PC-9 (cell line): ENCODE results near the gene PEX26. TPM values are rescaled to one million over a fixed set of nuclear protein-coding genes. Genes with fewer than 3 reads are reported as not detected.
A peak's percentile ranks its signal among the peaks of the same experiment; 100 is the strongest.

ENCODE experiments used
- Bru-seq: library from RNA; stranded (reverse); fragments of 400-500 nt; gene quantifications from one replicate; lab custom pipeline; 2021; lab: Mats Ljungman, UMichigan
- BruChase-seq, 2 experiments: library from RNA; stranded (reverse); fragments of 400-500 nt; gene quantifications; one replicate each; lab custom pipeline; 2021; lab: Mats Ljungman, UMichigan
- BruUV-seq: library from RNA; stranded (reverse); fragments of 400-500 nt; replicated peaks from 2 replicates; lab custom pipeline; 2021; lab: Mats Ljungman, UMichigan
- CTCF ChIA-PET: fragments of 300-600 bp; sonication (Branson Sonifier 250); formaldehyde crosslinking; loops from one replicate; lab custom pipeline; 2022; ENCODE audit warnings: antibody characterized with exemption; lab: Charles Lee
- POLR2A ChIA-PET: fragments of 300-600 bp; sonication (Branson Sonifier 250); formaldehyde crosslinking; loops from one replicate; lab custom pipeline; 2022; ENCODE audit warnings: antibody characterized with exemption; ENCODE audit not compliant: unreplicated experiment; lab: Charles Lee
- DNase-seq, 2 experiments: peaks; one replicate each; pipeline versions ENCODE4 v3.0.0 to v3.0.0-alpha.2; 2015 to 2022; ENCODE audit warnings: mixed read lengths in 1 of 2
- H2AFZ ChIP-seq: fragments of 200-600 bp; sonication (generic); 2 replicates; pipeline ENCODE4 v1.8.1; 2017; ENCODE audit warnings: antibody characterized with exemption
- H3F3A ChIP-seq: fragments of 200-600 bp; sonication (generic); 2 replicates; pipeline ENCODE4 v1.8.1; 2017; ENCODE audit warnings: antibody characterized with exemption, mild to moderate bottlenecking, low read depth; ENCODE audit not compliant: insufficient read depth
- H3K27ac ChIP-seq: fragments of 200-600 bp; sonication (generic); 2 replicates; pipeline ENCODE4 v1.6.1; 2016; ENCODE audit warnings: mixed run types
- H3K27me3 ChIP-seq: fragments of 200-600 bp; sonication (generic); 2 replicates; pipeline ENCODE4 v1.6.1; 2016; ENCODE audit warnings: low read depth, mixed run types; ENCODE audit not compliant: insufficient read depth
- H3K36me3 ChIP-seq: fragments of 200-600 bp; sonication (generic); 2 replicates; pipeline ENCODE4 v1.6.1; 2016; ENCODE audit warnings: low read depth, mixed run types
- H3K4me1 ChIP-seq: fragments of 200-600 bp; sonication (generic); replicated peaks from 2 replicates; pipeline ENCODE4 v1.6.1; 2016; ENCODE audit warnings: mixed run types; ENCODE audit not compliant: insufficient read depth
- H3K4me2 ChIP-seq: fragments of 200-600 bp; sonication (generic); 2 replicates; pipeline ENCODE4 v1.6.1; 2017; ENCODE audit warnings: mixed run types
- H3K4me3 ChIP-seq: fragments of 200-600 bp; sonication (generic); 2 replicates; pipeline ENCODE4 v1.6.1; 2016; ENCODE audit warnings: mixed run types
- H3K79me2 ChIP-seq: fragments of 200-600 bp; sonication (generic); 2 replicates; pipeline ENCODE4 v1.6.1; 2017; ENCODE audit warnings: low read depth, mixed run types
- H3K9me2 ChIP-seq: fragments of 200-600 bp; sonication (generic); 2 replicates; pipeline ENCODE4 v1.8.1; 2017; ENCODE audit warnings: mild to moderate bottlenecking; ENCODE audit not compliant: insufficient read depth
- H3K9me3 ChIP-seq: fragments of 200-600 bp; sonication (generic); 2 replicates; pipeline ENCODE4 v1.8.1; 2016; ENCODE audit warnings: low read depth; ENCODE audit not compliant: insufficient read depth
- H4K20me1 ChIP-seq: fragments of 200-600 bp; sonication (generic); 2 replicates; pipeline ENCODE4 v1.8.1; 2017; ENCODE audit not compliant: insufficient read depth
- EZH2 ChIP-seq: fragments of 200-600 bp; sonication (generic); IDR thresholded peaks from 2 replicates; pipeline ENCODE4 v1.8.0; 2017; ENCODE audit warnings: antibody characterized with exemption, low read depth
- intact Hi-C: fragments of 100-400 bp; cut with micrococcal nuclease; formaldehyde crosslinking; loops from one replicate; pipeline ENCODE4 v1.10.0; 2022; ENCODE audit not compliant: unreplicated experiment
- long read RNA-seq: library from polyadenylated mRNA; stranded (forward); transcript quantifications from one replicate; pipeline ENCODE4 v2.0.0, GENCODE V29; 2022
- total RNA-seq: library from RNA; stranded (reverse); gene quantifications from 2 replicates; pipeline ENCODE4 v1.2.3, GENCODE V29; 2021
- TF ChIP-seq, protein P1 (sequence below): fragments of 200-600 bp; sonication (generic); conservative IDR thresholded peaks from 2 replicates; pipeline ENCODE4 v1.6.1; 2017; ENCODE audit warnings: mixed run types, antibody characterized with exemption, mild to moderate bottlenecking, moderate library complexity

PEX26 gene
- total RNA-seq (30.0 and 36.2 TPM in 2 replicates), Bru-seq, nascent RNA (percentile 67 among the genes with signal in this experiment), BruChase-seq, experiment 1, labeled RNA remaining after a 2-hour chase (percentile 81 among the genes with signal in this experiment), BruChase-seq, experiment 2, labeled RNA remaining after a 6-hour chase (percentile 87 among the genes with signal in this experiment)
- long read RNA-seq, full-length matches to known transcripts: 4 of 8 reads
- long read RNA-seq, partial matches to known transcripts: 0 of 8 reads
- long read RNA-seq, other reads (novel, unspliced or antisense): 4 of 8 reads

DNA sequence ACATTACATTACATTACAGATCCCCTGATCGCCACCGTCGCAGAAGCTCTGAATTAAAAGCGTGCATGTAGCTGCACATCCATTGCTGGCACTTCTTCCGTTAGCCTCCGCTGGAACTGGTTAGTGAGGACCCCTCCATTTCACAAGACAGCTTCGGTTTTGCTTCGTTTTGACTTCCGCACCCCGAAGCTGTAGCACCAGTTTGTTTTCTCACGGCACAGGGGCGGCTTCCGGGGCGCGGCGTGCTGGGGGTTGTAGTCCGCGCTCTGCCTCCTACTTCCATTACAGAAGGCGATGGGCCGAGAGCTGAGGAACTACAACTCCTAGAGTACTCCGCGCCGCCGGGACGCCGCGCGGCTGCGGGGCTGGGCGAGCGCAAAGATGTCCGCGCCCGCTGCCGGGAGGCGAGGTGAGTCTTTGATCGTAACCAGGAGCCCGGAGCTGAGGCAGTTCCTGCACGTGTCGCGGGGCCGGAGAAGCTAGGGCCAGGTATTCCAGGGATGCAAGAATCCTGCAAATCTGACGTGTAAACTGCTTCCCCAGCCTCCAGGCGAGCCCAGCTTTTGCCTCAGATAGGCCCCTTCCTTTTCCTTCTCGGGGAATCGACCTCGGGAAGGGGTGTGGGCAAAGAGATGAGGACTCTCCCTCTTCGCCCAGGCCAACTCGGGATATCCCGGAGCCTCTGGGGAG is at the start of gene PEX26:
Gene PEX26, plus strand, starts transcription at position 352 of the 690 bp plus-strand sequence. CDS start 387 bp downstream, outside the sequence.
- Histone ChIP-seq H3K27ac (peak within 1 kb of the TSS; percentile 56), H3K4me2 (peak within 1 kb of the TSS; percentile 96), H3K4me3 (peak within 1 kb of the TSS; percentile 98), H3K4me1 (peaks cover 16% of the 10 kb centered on the region), H2AFZ (peak within 1 kb of the TSS; percentile 95), H3K27me3 (no peaks in the 10 kb centered on the region), H4K20me1 (no peaks in the 10 kb centered on the region), H3K79me2 (peaks cover 34% of the 10 kb centered on the region), H3F3A (no peaks in the 10 kb centered on the region), H3K9me3 (no peaks in the 10 kb centered on the region), H3K9me2 (no peaks in the 10 kb centered on the region), H3K36me3 (peaks cover 3% of the 10 kb centered on the region; the same call in 1 of the 2 replicates)
- ChIA-PET CTCF (interaction anchor here (0.6 to 1.5 kb wide), 2 partner anchors 78 to 1003 kb away, joined by 3 to 4 read pairs; no protein-coding TSS in a partner anchor), POLR2A (interaction anchor here (0.6 kb wide), 2 partner anchors 46 to 296 kb away, joined by 4 read pairs; no protein-coding TSS in a partner anchor)
- TF ChIP-seq, protein P1, sequence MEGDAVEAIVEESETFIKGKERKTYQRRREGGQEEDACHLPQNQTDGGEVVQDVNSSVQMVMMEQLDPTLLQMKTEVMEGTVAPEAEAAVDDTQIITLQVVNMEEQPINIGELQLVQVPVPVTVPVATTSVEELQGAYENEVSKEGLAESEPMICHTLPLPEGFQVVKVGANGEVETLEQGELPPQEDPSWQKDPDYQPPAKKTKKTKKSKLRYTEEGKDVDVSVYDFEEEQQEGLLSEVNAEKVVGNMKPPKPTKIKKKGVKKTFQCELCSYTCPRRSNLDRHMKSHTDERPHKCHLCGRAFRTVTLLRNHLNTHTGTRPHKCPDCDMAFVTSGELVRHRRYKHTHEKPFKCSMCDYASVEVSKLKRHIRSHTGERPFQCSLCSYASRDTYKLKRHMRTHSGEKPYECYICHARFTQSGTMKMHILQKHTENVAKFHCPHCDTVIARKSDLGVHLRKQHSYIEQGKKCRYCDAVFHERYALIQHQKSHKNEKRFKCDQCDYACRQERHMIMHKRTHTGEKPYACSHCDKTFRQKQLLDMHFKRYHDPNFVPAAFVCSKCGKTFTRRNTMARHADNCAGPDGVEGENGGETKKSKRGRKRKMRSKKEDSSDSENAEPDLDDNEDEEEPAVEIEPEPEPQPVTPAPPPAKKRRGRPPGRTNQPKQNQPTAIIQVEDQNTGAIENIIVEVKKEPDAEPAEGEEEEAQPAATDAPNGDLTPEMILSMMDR: no peak
- peak; percentile 85 for DNase-seq
- intact Hi-C loops: loop anchor here (2.0 to 5.0 kb wide), 3 partner anchors 90 to 520 kb away; no protein-coding TSS in a partner anchor
- no TSS peak for BruUV-seq

DNA sequence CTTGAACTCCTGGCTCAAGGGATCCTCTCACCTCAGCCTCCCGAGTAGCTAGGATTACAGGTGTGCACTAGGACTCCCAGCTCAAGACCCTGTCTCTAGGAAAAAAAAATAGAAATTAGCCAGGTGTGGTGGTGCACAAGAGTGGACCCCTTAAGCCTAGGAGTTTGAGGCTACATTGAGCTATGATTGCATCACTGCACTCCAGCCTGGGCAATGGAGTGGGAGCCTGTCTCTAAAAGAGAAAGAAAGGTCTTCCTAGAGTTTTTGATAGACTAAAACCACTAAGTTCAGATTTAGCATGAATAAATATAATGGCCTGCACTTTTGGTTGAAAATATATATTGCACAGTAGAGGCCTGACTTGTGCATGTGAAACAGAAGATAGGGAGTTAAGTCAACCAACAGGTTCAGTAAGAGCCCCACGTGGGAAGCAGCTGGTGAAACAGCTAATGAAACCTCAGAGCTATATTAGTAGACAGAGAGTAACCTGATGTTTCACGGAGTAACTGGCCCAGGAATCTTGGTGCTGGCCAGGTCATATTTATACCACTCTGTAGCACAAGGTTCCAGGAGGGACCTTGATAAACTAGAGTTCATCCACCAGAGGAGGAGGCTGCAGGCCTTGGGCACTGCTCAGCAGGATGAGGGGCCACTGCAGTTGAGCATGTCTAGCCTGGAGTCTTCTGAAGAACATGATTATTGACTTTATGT is 48.8 kb upstream of the PEX26 start:
- no peak for DNase-seq
- ChIA-PET POLR2A (interaction anchor here (0.6 kb wide), 1 partner anchor 868 kb away, joined by 3 read pairs; no protein-coding TSS in a partner anchor), CTCF (no interaction called here)
- Histone ChIP-seq H4K20me1 (no peaks in the 10 kb centered on the region), H3K27me3 (no peaks in the 10 kb centered on the region), H3K79me2 (no peaks in the 10 kb centered on the region), H3K9me2 (no peaks in the 10 kb centered on the region), H3K27ac (no peak overlapping the region), H3K36me3 (no peaks in the 10 kb centered on the region), H3K4me3 (no peak overlapping the region), H2AFZ (no peak overlapping the region), H3F3A (peaks cover 30% of the 10 kb centered on the region), H3K4me1 (peaks cover 34% of the 10 kb centered on the region), H3K4me2 (no peak overlapping the region; the same call in 1 of the 2 replicates), H3K9me3 (no peaks in the 10 kb centered on the region)
- no peak for TF ChIP-seq EZH2
- TF ChIP-seq, protein P1: no peak
- BruUV-seq: no TSS peak
- intact Hi-C loops: no loop called here

DNA sequence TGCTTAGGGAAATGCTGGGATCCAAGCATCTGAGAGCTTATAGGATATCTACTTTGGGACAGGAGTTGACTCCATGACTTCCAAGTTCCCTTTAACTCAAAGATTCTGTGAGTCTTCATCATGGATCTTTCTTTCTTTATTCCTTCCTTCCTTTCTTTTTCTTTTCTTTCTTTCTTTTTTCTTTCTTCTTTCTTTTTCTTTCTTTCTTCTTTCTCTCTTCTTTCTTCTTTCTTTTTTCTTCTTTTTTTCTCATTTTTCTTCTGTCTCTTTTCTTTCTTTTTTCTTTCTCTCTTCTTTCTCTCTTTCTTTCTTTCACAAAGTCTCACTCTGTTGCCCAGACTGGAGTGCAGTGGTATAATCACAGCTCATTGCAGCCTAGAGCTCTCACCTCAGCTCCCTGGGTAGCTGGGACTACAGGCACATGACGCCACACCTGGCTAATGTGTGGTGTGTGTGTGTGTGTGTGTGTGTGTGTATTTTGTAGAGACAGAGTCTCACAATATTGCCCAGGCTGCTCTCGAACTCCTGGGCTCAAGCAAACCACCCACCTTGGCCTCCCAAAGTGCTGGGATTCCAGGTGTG is 48.0 kb upstream of the PEX26 start:
- no peak overlapping the region for H3K4me3 ChIP-seq
- H2AFZ ChIP-seq: no peak overlapping the region
- peaks cover 29% of the 10 kb centered on the region for H3F3A ChIP-seq
- ChIA-PET POLR2A (no interaction called here), CTCF (no interaction called here)
- intact Hi-C loops: no loop called here
- no peaks in the 10 kb centered on the region for H3K9me3 ChIP-seq
- no peaks in the 10 kb centered on the region for H4K20me1 ChIP-seq
- no peaks in the 10 kb centered on the region for H3K27me3 ChIP-seq
- H3K4me1 ChIP-seq: peaks cover 37% of the 10 kb centered on the region
- no peak for DNase-seq
- TF ChIP-seq, protein P1: no peak
- TF ChIP-seq EZH2: no peak
- BruUV-seq: no TSS peak
- no peaks in the 10 kb centered on the region for H3K9me2 ChIP-seq
- no peak overlapping the region for H3K27ac ChIP-seq
- H3K4me2 ChIP-seq: no peak overlapping the region
- H3K36me3 ChIP-seq: no peaks in the 10 kb centered on the region
- H3K79me2 ChIP-seq: no peaks in the 10 kb centered on the region
